GM19193 (cell line): ENCODE data around the gene CR1.

Experiments used
- POLR2A ChIP-seq: IDR thresholded peaks from 4 replicates; pipeline ENCODE4 v1.6.1; 2011; ENCODE audit not compliant: insufficient read depth, insufficient read length; ENCODE audit errors: extremely low read depth

Gene CR1

GRCh38 chr1:207494171-207494570 is 1.8 kb upstream of the CR1 start:
- no peak for TF ChIP-seq POLR2A

GRCh38 chr1:207497941-207498340 is 2.0 kb downstream of the CR1 start:
- TF ChIP-seq POLR2A, result no peak

GRCh38 chr1:207499573-207499972 is 3.6 kb downstream of the CR1 start:
- TF ChIP-seq POLR2A, result no peak

- TF ChIP-seq POLR2A, result no peak
These were observed 4.3 kb downstream of the CR1 start for GRCh38 chr1:207500306-207500705.

- TF ChIP-seq POLR2A, result no peak
These were observed 5.1 kb downstream of the CR1 start for GRCh38 chr1:207501071-207501470.

GRCh38 chr1:207502726-207503125 is 6.8 kb downstream of the CR1 start:
- no peak for TF ChIP-seq POLR2A

- no peak for TF ChIP-seq POLR2A
These were observed 8.0 kb downstream of the CR1 start for GRCh38 chr1:207503950-207504349.

- no peak for TF ChIP-seq POLR2A
These were observed 8.5 kb downstream of the CR1 start for GRCh38 chr1:207504438-207504837.

- TF ChIP-seq POLR2A, result no peak
These were observed 14.5 kb downstream of the CR1 start for GRCh38 chr1:207510444-207510843.

GRCh38 chr1:207514890-207515289 is 18.9 kb downstream of the CR1 start:
- TF ChIP-seq POLR2A, result no peak

GRCh38 chr1:207516729-207517128 is 20.8 kb downstream of the CR1 start:
- no peak for TF ChIP-seq POLR2A

- TF ChIP-seq POLR2A, result no peak
These were observed 22.8 kb downstream of the CR1 start for GRCh38 chr1:207518608-207519236.

- no peak for TF ChIP-seq POLR2A
These were observed 23.8 kb downstream of the CR1 start for GRCh38 chr1:207519505-207520399.

- no peak for TF ChIP-seq POLR2A
These were observed 69.8 kb downstream of the CR1 start for GRCh38 chr1:207565546-207566468.
